BJ (cell line): ENCODE measurements around the gene LURAP1L. TPM values are rescaled to one million over a fixed set of nuclear protein-coding genes. Genes with fewer than 3 reads are reported as not detected.
A peak's percentile ranks its signal among the peaks of the same experiment; 100 is the strongest.

Source experiments
- CTCF ChIA-PET: fragments of 350-600 bp; formaldehyde crosslinking; extraction: SDS; loops from one replicate; lab custom pipeline; 2021; ENCODE audit warnings: antibody characterized with exemption, inconsistent platforms; lab: Yijun Ruan, JAX
- POLR2A ChIA-PET: fragments of 300-600 bp; sonication (Branson Sonifier 250); formaldehyde crosslinking; extraction: SDS; loops from one replicate; lab custom pipeline; 2021; ENCODE audit warnings: antibody characterized with exemption; lab: Charles Lee
- DNase-seq: peaks from one replicate; pipeline ENCODE4 v3.0.0-alpha.2; 2011; ENCODE audit warnings: low read depth
- H3K27me3 ChIP-seq: 2 replicates; pipeline ENCODE4 v1.6.0; 2011; ENCODE audit warnings: low read length; ENCODE audit not compliant: control insufficient read depth, insufficient read depth
- H3K36me3 ChIP-seq: 2 replicates; pipeline ENCODE4 v1.5.1; 2011; ENCODE audit warnings: low read length; ENCODE audit not compliant: control insufficient read depth, insufficient read depth
- H3K4me3 ChIP-seq: 2 replicates; pipeline ENCODE4 v1.5.1; 2011; ENCODE audit warnings: low read depth, mild to moderate bottlenecking, control low read depth, low read length
- CTCF ChIP-seq: IDR thresholded peaks from 2 replicates; pipeline ENCODE4 v1.5.1; 2011; ENCODE audit warnings: low read depth, mild to moderate bottlenecking, control low read depth, inconsistent platforms, low read length, moderate library complexity; ENCODE audit not compliant: insufficient read depth
- polyA plus RNA-seq: library from polyadenylated mRNA; depleted of rRNA; stranded (reverse); fragments of >200 nt; gene quantifications from 2 replicates; pipeline ENCODE4 v1.2.3, GENCODE V29; 2011

The LURAP1L gene
- polyA plus RNA-seq, 1 experiment, result 10.9 TPM

DNA sequence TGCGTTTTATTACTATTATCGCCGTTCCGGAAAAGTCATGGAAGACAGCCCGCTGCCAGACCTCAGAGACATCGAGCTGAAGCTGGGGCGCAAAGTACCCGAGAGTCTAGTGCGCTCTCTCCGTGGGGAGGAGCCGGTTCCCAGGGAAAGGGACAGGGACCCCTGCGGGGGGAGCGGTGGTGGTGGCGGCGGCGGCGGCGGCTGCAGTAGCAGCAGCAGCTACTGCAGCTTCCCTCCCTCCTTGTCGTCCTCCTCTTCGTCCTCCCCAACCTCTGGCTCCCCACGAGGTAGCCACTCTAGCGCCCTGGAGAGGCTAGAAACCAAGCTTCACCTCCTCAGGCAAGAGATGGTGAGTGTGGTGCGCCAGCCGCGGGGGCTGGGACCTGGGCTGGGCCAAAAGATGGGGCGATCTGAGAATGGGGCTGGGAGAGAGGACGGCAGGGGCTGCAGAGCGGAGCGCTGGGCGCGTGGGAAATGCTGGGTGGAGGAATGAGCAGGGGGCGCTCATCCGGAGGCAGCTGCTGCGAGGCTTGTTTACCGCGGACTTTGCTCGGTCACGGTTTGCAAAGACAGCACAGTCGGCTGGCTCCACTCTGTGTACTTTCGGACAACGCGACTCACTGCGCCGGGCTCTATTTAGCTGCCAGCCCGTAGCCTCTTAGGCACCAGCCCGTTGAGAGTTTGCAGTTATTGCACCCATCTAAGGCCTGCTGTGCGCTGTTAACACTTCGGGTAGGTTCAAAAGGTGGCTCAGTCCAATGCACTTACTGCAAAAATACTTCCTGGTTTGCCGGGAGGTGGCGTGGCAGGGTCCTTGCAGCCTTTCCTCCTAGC lies 1.1 kb downstream of the LURAP1L start:
- peak; percentile 57 for TF ChIP-seq CTCF
- CTCF ChIA-PET, result interaction anchor here (0.7 to 2.9 kb wide), 17 partner anchors 9 to 206 kb away, joined by 3 to 31 read pairs (median 5); no protein-coding TSS in a partner anchor
- POLR2A ChIA-PET, result no interaction called here

GRCh38 chr9:12776513-12777055 lies 1.8 kb downstream of the LURAP1L start:
- no peak for TF ChIP-seq CTCF
- no peak for DNase-seq
- ChIA-PET POLR2A (no interaction called here), CTCF (interaction anchor here (0.7 to 2.9 kb wide), 16 partner anchors 9 to 205 kb away, joined by 3 to 31 read pairs (median 6); no protein-coding TSS in a partner anchor)
- Histone ChIP-seq H3K27me3 (no peaks in the 10 kb centered on the region), H3K36me3 (no peaks in the 10 kb centered on the region), H3K4me3 (peak overlapping the region; percentile 60)

More for the DNA sequence above, 1.1 kb downstream of the LURAP1L start:
- H3K4me3 ChIP-seq, result peak overlapping the region; percentile 60
- DNase-seq, result no peak
- H3K27me3 ChIP-seq, result no peaks in the 10 kb centered on the region
- no peaks in the 10 kb centered on the region for H3K36me3 ChIP-seq

DNA sequence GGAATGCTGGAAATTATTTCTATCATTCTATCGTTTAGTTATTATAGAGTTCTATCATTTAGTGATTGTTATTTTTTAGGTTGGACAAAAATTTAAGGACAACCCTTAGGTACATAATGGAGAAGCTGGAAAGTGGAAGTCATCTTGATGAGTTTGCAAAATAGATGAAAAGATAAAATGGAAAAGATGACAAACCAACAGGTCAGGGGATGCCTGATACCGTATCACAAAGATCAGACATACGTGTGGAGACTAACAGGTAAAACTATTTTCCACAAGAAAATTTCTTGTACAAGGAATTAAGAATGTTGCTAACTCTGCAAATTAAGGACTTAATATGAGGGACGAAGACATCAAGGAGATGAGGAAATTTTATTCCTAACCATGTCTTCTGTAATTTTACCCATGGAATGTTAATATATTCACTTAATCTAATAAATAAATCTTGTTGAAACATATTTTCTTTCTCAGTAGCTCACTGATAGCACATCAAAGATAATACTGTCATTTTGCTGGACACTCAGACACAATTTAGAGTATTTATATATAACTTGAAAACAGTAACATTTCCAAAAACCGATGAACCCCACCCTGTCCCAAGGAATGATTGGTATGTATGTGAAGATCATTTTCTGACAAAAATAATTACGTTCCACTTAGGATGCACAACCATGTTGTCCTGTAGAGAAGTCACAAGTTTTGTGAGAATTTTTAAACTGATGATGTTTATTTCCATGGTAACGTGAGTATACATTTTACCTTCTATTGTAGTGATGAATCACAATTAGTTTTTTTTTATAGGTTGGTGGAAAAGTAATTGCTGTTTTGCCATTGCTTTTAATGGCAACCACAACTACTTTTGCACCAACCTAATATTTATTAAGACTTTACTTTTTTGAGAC lies 2.6 kb downstream of the LURAP1L start:
- CTCF ChIA-PET, result interaction anchor here (0.7 to 2.9 kb wide), 10 partner anchors 9 to 107 kb away, joined by 3 to 31 read pairs (median 6); no protein-coding TSS in a partner anchor
- TF ChIP-seq CTCF, result no peak
- no peak for DNase-seq
- Histone ChIP-seq H3K27me3 (no peaks in the 10 kb centered on the region), H3K4me3 (peak overlapping the region; percentile 60), H3K36me3 (no peaks in the 10 kb centered on the region)
- POLR2A ChIA-PET, result no interaction called here

DNA sequence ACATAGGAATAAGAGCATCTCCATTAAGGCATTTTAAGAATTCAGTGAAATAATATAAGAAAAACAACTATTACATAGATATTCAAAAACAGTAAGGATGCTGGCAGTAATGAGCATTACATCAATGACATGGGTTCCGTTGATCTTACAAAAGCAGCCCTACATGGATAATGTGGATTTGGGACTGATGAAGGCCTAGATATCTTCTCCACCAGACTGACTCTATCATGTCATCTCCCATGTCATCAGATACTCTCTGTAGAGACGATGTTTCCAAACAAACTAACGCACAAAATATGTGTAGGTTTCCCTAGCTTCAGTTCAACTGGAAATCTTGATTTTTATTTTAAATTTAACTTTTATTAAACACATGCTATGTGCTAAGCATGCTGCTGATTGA lies 3.6 kb downstream of the LURAP1L start:
- ChIA-PET CTCF (interaction anchor here (0.7 kb wide), 1 partner anchor 10 kb away, joined by 3 read pairs; no protein-coding TSS in a partner anchor), POLR2A (no interaction called here)
- H3K4me3 ChIP-seq, result no peak overlapping the region
- H3K36me3 ChIP-seq, result no peaks in the 10 kb centered on the region
- DNase-seq, result no peak
- no peak for TF ChIP-seq CTCF
- H3K27me3 ChIP-seq, result no peaks in the 10 kb centered on the region
